ENCODE results near the gene SCUBE1. TPM values are rescaled to one million over a fixed set of nuclear protein-coding genes. Genes with fewer than 3 reads are reported as not detected.

SCUBE1 gene
- total RNA-seq, 2 experiments from 2014 or later: 0.07 TPM; not detected in 1

DNA sequence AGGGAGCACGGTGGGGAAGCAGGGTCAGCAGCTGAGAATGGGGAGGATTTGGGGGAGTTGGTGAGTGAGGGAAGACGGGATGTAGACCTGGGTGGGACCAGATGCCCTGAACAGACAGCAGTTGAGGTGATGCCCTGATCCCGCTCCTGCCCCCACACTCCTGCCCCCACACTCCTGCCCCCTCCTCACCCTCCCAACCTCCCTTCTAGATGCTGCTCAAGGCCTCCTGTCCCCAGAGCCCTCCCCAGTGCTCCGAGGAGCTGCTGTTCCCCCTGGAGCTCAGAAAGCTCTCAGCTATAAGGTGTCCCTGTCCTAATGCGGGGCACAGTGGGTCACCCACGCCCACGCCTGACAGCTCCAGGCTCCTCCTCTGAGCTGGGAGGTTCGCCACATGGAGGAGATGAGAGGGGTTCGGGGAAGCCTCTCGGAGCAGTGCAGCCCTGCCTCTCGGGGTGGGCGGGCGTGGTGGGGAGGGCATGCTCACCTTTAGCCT lies 131.2 kb downstream of the SCUBE1 start:
- Mint-ChIP-seq H3K9me3 (no peaks in the 10 kb centered on the region), H3K4me3 (no peak overlapping the region), H3K4me1 (ENCODE audit: low read depth) (no peaks in the 10 kb centered on the region), H3K27me3 (no peaks in the 10 kb centered on the region), H3K36me3 (ENCODE audit: low read depth) (no peaks in the 10 kb centered on the region), H3K27ac (no peak overlapping the region)
- DNase-seq (no peak), ATAC-seq (no peak)
- CTCF ChIA-PET: interaction anchor here (1.4 kb wide), 1 partner anchor 19 kb away, joined by 4 read pairs; no protein-coding TSS in a partner anchor
- TF ChIP-seq, protein P1, sequence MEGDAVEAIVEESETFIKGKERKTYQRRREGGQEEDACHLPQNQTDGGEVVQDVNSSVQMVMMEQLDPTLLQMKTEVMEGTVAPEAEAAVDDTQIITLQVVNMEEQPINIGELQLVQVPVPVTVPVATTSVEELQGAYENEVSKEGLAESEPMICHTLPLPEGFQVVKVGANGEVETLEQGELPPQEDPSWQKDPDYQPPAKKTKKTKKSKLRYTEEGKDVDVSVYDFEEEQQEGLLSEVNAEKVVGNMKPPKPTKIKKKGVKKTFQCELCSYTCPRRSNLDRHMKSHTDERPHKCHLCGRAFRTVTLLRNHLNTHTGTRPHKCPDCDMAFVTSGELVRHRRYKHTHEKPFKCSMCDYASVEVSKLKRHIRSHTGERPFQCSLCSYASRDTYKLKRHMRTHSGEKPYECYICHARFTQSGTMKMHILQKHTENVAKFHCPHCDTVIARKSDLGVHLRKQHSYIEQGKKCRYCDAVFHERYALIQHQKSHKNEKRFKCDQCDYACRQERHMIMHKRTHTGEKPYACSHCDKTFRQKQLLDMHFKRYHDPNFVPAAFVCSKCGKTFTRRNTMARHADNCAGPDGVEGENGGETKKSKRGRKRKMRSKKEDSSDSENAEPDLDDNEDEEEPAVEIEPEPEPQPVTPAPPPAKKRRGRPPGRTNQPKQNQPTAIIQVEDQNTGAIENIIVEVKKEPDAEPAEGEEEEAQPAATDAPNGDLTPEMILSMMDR (IDR thresholded peaks at IDR 0.05): no peak
- POLR2A ChIA-PET: interaction anchor here (0.7 kb wide), 1 partner anchor 52 kb away, joined by 3 read pairs; no protein-coding TSS in a partner anchor
- intact Hi-C loops (cut with micrococcal nuclease): no loop called here

DNA sequence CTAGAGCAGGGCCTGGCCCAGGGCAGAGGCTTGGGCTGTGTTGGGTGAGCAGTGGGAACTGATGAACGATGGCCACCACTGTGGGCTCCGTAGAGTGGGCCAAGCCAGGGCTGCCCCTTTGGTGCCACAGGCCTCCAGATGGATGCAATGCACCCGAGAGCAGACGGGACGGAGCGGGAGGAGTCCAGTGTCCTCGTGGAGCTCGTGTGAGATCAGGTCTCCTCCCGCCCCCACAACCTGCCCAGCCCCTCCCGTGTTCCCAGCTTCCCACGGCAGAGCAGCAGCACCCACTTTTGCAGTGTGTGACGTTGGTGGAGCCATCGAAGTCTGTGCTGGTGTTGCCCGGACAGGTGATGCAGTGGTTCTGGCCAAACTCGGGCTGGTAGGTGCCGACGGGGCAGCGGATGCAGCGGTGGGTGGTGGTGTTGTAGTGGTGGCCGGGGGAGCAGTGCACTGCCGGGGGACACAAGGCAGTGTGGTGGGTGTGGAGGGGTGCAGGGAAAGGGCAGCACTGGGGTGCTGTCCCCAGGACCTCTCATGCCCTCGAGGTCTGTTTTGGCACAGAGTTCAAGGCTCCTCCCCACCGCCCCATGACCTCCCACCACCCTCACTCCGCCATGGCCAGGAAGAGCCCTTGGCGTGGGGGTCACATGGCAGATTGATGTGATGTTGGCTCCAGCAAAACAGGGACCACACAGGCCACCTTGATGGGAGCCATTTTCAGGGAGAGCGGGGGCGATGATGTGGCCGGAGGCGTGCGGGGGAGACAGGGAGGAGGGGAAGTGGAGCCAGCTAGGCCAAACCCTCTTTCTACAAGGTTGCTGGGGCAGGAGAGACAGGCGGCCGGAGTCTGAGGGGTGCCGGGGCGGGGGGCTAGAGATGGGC lies 132.3 kb downstream of the SCUBE1 start:
- peaks cover 4% of the 10 kb centered on the region for H3K4me1 Mint-ChIP-seq (ENCODE audit: low read depth)
- no peaks in the 10 kb centered on the region for H3K27me3 Mint-ChIP-seq
- ChIA-PET CTCF (no interaction called here), POLR2A (no interaction called here)
- no peaks in the 10 kb centered on the region for H3K36me3 Mint-ChIP-seq (ENCODE audit: low read depth)
- no peaks in the 10 kb centered on the region for H3K9me3 Mint-ChIP-seq
- no peak overlapping the region for H3K27ac Mint-ChIP-seq
- no peak for DNase-seq
- no peak for ATAC-seq
- TF ChIP-seq, protein P1 (IDR thresholded peaks at IDR 0.05): no peak
- H3K4me3 Mint-ChIP-seq: no peak overlapping the region
- intact Hi-C loops (cut with micrococcal nuclease): no loop called here

DNA sequence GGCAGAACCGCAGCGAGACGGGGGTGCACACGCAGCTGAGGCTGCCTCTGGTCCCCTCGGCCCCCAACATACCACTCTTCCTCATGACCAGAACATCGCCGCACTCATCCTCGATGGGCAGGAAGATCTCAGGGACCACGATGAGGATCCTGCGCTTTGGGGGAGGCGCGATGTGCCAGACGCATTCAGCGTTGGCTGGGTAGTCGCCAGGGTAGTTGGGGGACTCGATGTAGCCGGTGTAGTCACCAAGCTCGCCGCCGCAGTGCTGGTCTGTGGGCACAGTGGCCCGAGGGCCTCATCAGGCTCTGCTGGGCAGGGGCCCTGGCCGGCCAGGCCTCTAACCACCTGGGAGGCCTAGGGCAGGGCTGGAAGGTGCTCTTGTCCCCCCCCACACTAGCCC lies 133.2 kb downstream of the SCUBE1 start:
- Mint-ChIP-seq H3K36me3 (ENCODE audit: low read depth) (no peaks in the 10 kb centered on the region), H3K4me1 (ENCODE audit: low read depth) (peaks cover 8% of the 10 kb centered on the region), H3K4me3 (no peak overlapping the region), H3K27me3 (no peaks in the 10 kb centered on the region), H3K27ac (no peak overlapping the region), H3K9me3 (no peaks in the 10 kb centered on the region)
- intact Hi-C loops (cut with micrococcal nuclease): no loop called here
- DNase-seq (no peak), ATAC-seq (no peak)
- ChIA-PET POLR2A (interaction anchor here (1.0 kb wide), 1 partner anchor 15 kb away, joined by 3 read pairs; no protein-coding TSS in a partner anchor), CTCF (no interaction called here)
- TF ChIP-seq, protein P1 (IDR thresholded peaks at IDR 0.05): no peak

DNA sequence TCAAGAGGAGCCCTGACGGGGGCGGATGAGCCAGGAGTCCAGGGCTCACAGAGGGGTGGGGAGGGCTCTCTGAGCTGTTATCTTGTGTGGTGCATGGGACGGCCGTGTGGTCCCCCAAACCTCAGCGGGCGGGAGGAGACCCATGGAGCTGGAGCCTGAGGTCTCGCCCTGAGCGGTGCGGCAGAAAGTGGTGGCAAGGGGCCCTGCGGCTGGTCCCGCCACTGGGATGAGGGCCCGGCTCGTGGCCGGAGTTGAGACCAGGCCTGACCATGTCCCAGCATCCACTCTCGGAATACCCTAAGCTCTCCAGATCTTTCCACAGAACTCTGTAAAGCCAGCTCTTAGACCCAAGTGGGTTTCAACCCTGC lies 133.7 kb downstream of the SCUBE1 start:
- ChIA-PET POLR2A (interaction anchor here (1.0 kb wide), 1 partner anchor 16 kb away, joined by 3 read pairs; no protein-coding TSS in a partner anchor), CTCF (no interaction called here)
- H3K27ac Mint-ChIP-seq: no peak overlapping the region
- H3K4me3 Mint-ChIP-seq: no peak overlapping the region
- H3K9me3 Mint-ChIP-seq: no peaks in the 10 kb centered on the region
- no peaks in the 10 kb centered on the region for H3K36me3 Mint-ChIP-seq (ENCODE audit: low read depth)
- DNase-seq: no peak
- TF ChIP-seq, protein P1 (IDR thresholded peaks at IDR 0.05): no peak
- no peaks in the 10 kb centered on the region for H3K27me3 Mint-ChIP-seq
- H3K4me1 Mint-ChIP-seq (ENCODE audit: low read depth): peaks cover 8% of the 10 kb centered on the region
- ATAC-seq: no peak
- intact Hi-C loops (cut with micrococcal nuclease): no loop called here
